Activated naive CD4-positive, alpha-beta T cell treated with anti-CD3 and anti-CD28 coated beads, Interleukin-2, amount 50 U/mL, for 72 hours (primary cell): ENCODE measurements around the gene PIAS1. TPM values are rescaled to one million over a fixed set of nuclear protein-coding genes. Genes with fewer than 3 reads are reported as not detected.

Experiments
- ATAC-seq, 2 donors: fragments of 150-1000 bp; cut with Tn5 transposase; 2 replicates each; pipeline ENCODE4 v1.10.0; 2021; ENCODE audit warnings: mild to moderate bottlenecking in 2 of 2, moderate library complexity in 2 of 2
- DNase-seq, 2 donors: peaks; one replicate each; pipeline ENCODE4 v3.0.0; 2021 to 2022; ENCODE audit warnings: low spot score in 2 of 2
- H3K27ac Mint-ChIP-seq, 2 donors: one replicate each; pipeline ENCODE4 v1.8.0; 2022; ENCODE audit warnings: mild to moderate bottlenecking in 2 of 2, mixed read lengths in 2 of 2
- H3K36me3 Mint-ChIP-seq, 2 donors: one replicate each; pipeline ENCODE4 v1.8.0; 2022; ENCODE audit warnings: mixed read lengths in 2 of 2
- H3K9me3 Mint-ChIP-seq, 2 donors: one replicate each; pipeline ENCODE4 v1.8.0; 2022; ENCODE audit warnings: mixed read lengths in 2 of 2
- total RNA-seq, 2 donors: library from RNA; stranded (reverse); gene quantifications; one replicate each; pipeline ENCODE4 v1.2.3, GENCODE V29; 2022

PIAS1 gene
- total RNA-seq, 2 donors from 2014 or later, result 43.6 to 43.9 TPM

GRCh38 chr15:68081869-68082505 lies 27.9 kb downstream of the PIAS1 start:
- H3K9me3 Mint-ChIP-seq, result no peaks in the 10 kb centered on the region
- no peak for DNase-seq
- no peak overlapping the region for H3K27ac Mint-ChIP-seq
- ATAC-seq, result no peak
- H3K36me3 Mint-ChIP-seq, result peaks cover 0 to 5% of the 10 kb centered on the region in 2 donors

GRCh38 chr15:68082735-68083134 lies 28.6 kb downstream of the PIAS1 start:
- ATAC-seq (no peak), DNase-seq (no peak)
- Mint-ChIP-seq H3K9me3 (no peaks in the 10 kb centered on the region), H3K27ac (no peak overlapping the region), H3K36me3 (peaks cover 0 to 5% of the 10 kb centered on the region in 2 donors)

- no peak overlapping the region for H3K27ac Mint-ChIP-seq
- H3K36me3 Mint-ChIP-seq, result peaks cover 0 to 5% of the 10 kb centered on the region in 2 donors
- ATAC-seq, result no peak
- H3K9me3 Mint-ChIP-seq, result no peaks in the 10 kb centered on the region
- no peak for DNase-seq
These were observed 29.3 kb downstream of the PIAS1 start for GRCh38 chr15:68083463-68083862.

- no peak for ATAC-seq
- H3K36me3 Mint-ChIP-seq, result peaks cover 0 to 5% of the 10 kb centered on the region in 2 donors
- H3K27ac Mint-ChIP-seq, result no peak overlapping the region
- no peak for DNase-seq
- H3K9me3 Mint-ChIP-seq, result no peaks in the 10 kb centered on the region
These were observed 30.9 kb downstream of the PIAS1 start for GRCh38 chr15:68085052-68085451.

GRCh38 chr15:68091743-68092142 lies 37.6 kb downstream of the PIAS1 start:
- ATAC-seq (no peak), DNase-seq (no peak)
- Mint-ChIP-seq H3K9me3 (peaks cover 5 to 11% of the 10 kb centered on the region in 2 donors), H3K36me3 (peaks cover 8 to 41% of the 10 kb centered on the region in 2 donors), H3K27ac (no peak overlapping the region)

GRCh38 chr15:68096099-68096498 lies 42.0 kb downstream of the PIAS1 start:
- Mint-ChIP-seq H3K27ac (no peak overlapping the region), H3K9me3 (peaks cover 9 to 14% of the 10 kb centered on the region in 2 donors), H3K36me3 (peaks cover 15 to 71% of the 10 kb centered on the region in 2 donors)
- DNase-seq (no peak), ATAC-seq (no peak)

- no peak for ATAC-seq
- H3K9me3 Mint-ChIP-seq, result peaks cover 9 to 14% of the 10 kb centered on the region in 2 donors
- no peak for DNase-seq
- peak overlapping the region in 1 of 2 donors; percentile 53 for H3K27ac Mint-ChIP-seq
- H3K36me3 Mint-ChIP-seq, result peaks cover 20 to 79% of the 10 kb centered on the region in 2 donors
These were observed 42.9 kb downstream of the PIAS1 start for GRCh38 chr15:68097029-68097428.

- DNase-seq, result no peak
- Mint-ChIP-seq H3K9me3 (peaks cover 9 to 14% of the 10 kb centered on the region in 2 donors), H3K27ac (no peak overlapping the region), H3K36me3 (peaks cover 24 to 81% of the 10 kb centered on the region in 2 donors)
- no peak for ATAC-seq
These were observed 44.4 kb downstream of the PIAS1 start for GRCh38 chr15:68098465-68098864.

- no peak overlapping the region for H3K27ac Mint-ChIP-seq
- peaks cover 6 to 7% of the 10 kb centered on the region in 2 donors for H3K9me3 Mint-ChIP-seq
- H3K36me3 Mint-ChIP-seq, result peaks cover 24 to 76% of the 10 kb centered on the region in 2 donors
- no peak for DNase-seq
- ATAC-seq, result no peak
These were observed 46.1 kb downstream of the PIAS1 start for GRCh38 chr15:68100194-68100593.

GRCh38 chr15:68103603-68104002 lies 49.5 kb downstream of the PIAS1 start:
- H3K36me3 Mint-ChIP-seq, result peaks cover 16 to 57% of the 10 kb centered on the region in 2 donors

GRCh38 chr15:68106656-68107055 lies 52.5 kb downstream of the PIAS1 start:
- ATAC-seq (no peak), DNase-seq (no peak)
- peaks cover 7 to 37% of the 10 kb centered on the region in 2 donors for H3K36me3 Mint-ChIP-seq
- H3K9me3 Mint-ChIP-seq, result no peaks in the 10 kb centered on the region
- H3K27ac Mint-ChIP-seq, result no peak overlapping the region

More at GRCh38 chr15:68103603-68104002, 49.5 kb downstream of the PIAS1 start:
- Mint-ChIP-seq H3K9me3 (no peaks in the 10 kb centered on the region), H3K27ac (no peak overlapping the region)
- DNase-seq (no peak), ATAC-seq (no peak)

- Mint-ChIP-seq H3K27ac (no peak overlapping the region), H3K36me3 (peaks cover 7 to 32% of the 10 kb centered on the region in 2 donors), H3K9me3 (no peaks in the 10 kb centered on the region)
- DNase-seq (no peak), ATAC-seq (no peak)
These were observed 53.0 kb downstream of the PIAS1 start for GRCh38 chr15:68107142-68107541.

- Mint-ChIP-seq H3K9me3 (peaks cover 4 to 5% of the 10 kb centered on the region in 2 donors), H3K27ac (no peak overlapping the region), H3K36me3 (peaks cover 4 to 31% of the 10 kb centered on the region in 2 donors)
- ATAC-seq, result no peak
- DNase-seq, result no peak
These were observed 58.6 kb downstream of the PIAS1 start for GRCh38 chr15:68112706-68113105.

- no peak for ATAC-seq
- no peak for DNase-seq
- H3K9me3 Mint-ChIP-seq, result peaks cover 4 to 6% of the 10 kb centered on the region in 2 donors
- no peak overlapping the region for H3K27ac Mint-ChIP-seq
- peaks cover 5 to 31% of the 10 kb centered on the region in 2 donors for H3K36me3 Mint-ChIP-seq
These were observed 59.2 kb downstream of the PIAS1 start for GRCh38 chr15:68113273-68113672.

- ATAC-seq, result no peak
- H3K27ac Mint-ChIP-seq, result no peak overlapping the region
- peaks cover 4 to 8% of the 10 kb centered on the region in 2 donors for H3K9me3 Mint-ChIP-seq
- H3K36me3 Mint-ChIP-seq, result peaks cover 5 to 31% of the 10 kb centered on the region in 2 donors
- DNase-seq, result no peak
These were observed 59.6 kb downstream of the PIAS1 start for GRCh38 chr15:68113751-68114150.

GRCh38 chr15:68114356-68114755 lies 60.2 kb downstream of the PIAS1 start:
- peaks cover 5 to 34% of the 10 kb centered on the region in 2 donors for H3K36me3 Mint-ChIP-seq
- H3K27ac Mint-ChIP-seq, result no peak overlapping the region
- DNase-seq (no peak), ATAC-seq (no peak)
- peaks cover 4 to 10% of the 10 kb centered on the region in 2 donors for H3K9me3 Mint-ChIP-seq

- Mint-ChIP-seq H3K36me3 (peaks cover 8 to 38% of the 10 kb centered on the region in 2 donors), H3K9me3 (peaks cover 4 to 15% of the 10 kb centered on the region in 2 donors), H3K27ac (no peak overlapping the region)
- no peak for ATAC-seq
- no peak for DNase-seq
These were observed 60.7 kb downstream of the PIAS1 start for GRCh38 chr15:68114840-68115239.

GRCh38 chr15:68124700-68125099 lies 70.6 kb downstream of the PIAS1 start:
- no peak for ATAC-seq
- Mint-ChIP-seq H3K9me3 (peaks cover 0 to 2% of the 10 kb centered on the region in 2 donors), H3K36me3 (peaks cover 16 to 44% of the 10 kb centered on the region in 2 donors)

More at GRCh38 chr15:68124700-68125099, 70.6 kb downstream of the PIAS1 start:
- no peak overlapping the region for H3K27ac Mint-ChIP-seq
- DNase-seq, result no peak
